Adipocyte (in vitro differentiated cells): Measurements from ENCODE around the gene ZBTB14.

Experiments used
- DNase-seq: peaks from one replicate; pipeline ENCODE4 v3.0.0-alpha.2; 2015; ENCODE audit warnings: low read depth
- H3K27me3 ChIP-seq: replicated peaks from 2 replicates; pipeline ENCODE4 v1.7.0; 2013; ENCODE audit warnings: mild to moderate bottlenecking, low read length, moderate library complexity; ENCODE audit not compliant: control insufficient read depth, insufficient read depth
- H3K36me3 ChIP-seq: 2 replicates; pipeline ENCODE4 v1.7.0; 2013; ENCODE audit warnings: low read length, mild to moderate bottlenecking, moderate library complexity; ENCODE audit not compliant: control insufficient read depth, insufficient read depth, severe bottlenecking
- H3K4me1 ChIP-seq: 2 replicates; pipeline ENCODE4 v1.7.0; 2013; ENCODE audit warnings: mild to moderate bottlenecking, low read length, moderate library complexity; ENCODE audit not compliant: control insufficient read depth, insufficient read depth
- H3K4me3 ChIP-seq: 2 replicates; pipeline ENCODE4 v1.7.0; 2013; ENCODE audit warnings: mild to moderate bottlenecking, low read length, moderate library complexity
- H3K9ac ChIP-seq: 2 replicates; pipeline ENCODE4 v1.7.0; 2013; ENCODE audit warnings: mild to moderate bottlenecking, low read length, moderate library complexity
- H3K9me3 ChIP-seq: 2 replicates; pipeline ENCODE4 v1.7.0; 2013; ENCODE audit warnings: mild to moderate bottlenecking, low read length, moderate library complexity; ENCODE audit not compliant: control insufficient read depth

ZBTB14 gene, protein sequence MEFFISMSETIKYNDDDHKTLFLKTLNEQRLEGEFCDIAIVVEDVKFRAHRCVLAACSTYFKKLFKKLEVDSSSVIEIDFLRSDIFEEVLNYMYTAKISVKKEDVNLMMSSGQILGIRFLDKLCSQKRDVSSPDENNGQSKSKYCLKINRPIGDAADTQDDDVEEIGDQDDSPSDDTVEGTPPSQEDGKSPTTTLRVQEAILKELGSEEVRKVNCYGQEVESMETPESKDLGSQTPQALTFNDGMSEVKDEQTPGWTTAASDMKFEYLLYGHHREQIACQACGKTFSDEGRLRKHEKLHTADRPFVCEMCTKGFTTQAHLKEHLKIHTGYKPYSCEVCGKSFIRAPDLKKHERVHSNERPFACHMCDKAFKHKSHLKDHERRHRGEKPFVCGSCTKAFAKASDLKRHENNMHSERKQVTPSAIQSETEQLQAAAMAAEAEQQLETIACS

DNA sequence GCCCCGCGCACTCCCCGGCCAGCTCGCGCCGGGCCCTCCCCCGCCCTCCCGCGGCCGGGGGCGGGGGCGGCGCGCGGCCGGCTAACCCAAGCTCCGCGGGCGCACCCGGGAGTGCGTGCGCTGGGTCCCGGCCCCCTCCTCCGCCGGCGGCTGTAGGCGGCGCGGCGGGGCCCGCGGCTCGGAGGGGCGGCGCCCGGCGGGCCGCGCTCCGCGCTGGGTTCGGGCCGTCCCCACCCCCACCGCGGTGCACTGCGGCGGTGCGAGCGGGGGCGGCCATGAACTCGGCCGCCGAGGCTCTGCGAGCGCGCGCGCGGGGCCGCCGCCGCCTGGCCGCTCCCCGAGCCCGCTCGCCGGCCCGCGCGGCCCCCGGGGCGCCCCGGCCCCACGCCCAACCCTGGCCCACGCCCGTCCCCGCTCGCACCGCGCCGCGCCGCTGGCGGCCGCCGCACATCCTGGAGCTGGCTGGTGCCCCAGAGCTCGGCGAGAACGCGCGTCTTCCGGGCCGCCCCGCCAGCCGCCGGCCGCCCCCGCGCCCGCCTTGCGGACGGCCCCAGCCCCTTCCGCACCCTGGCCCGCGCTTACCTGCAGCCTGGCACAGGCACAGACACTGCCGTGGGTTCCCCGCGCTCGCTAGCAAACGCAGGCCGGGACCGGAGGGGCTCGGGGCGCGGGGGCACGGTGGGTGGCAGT is at the start of gene ZBTB14:
Gene ZBTB14, minus strand, starts transcription at position 496 of the 690 bp plus-strand sequence. CDS start 2,480 bp downstream, outside the sequence.
- Histone ChIP-seq H3K27me3 (no peaks in the 10 kb centered on the region), H3K4me1 (peaks cover 10% of the 10 kb centered on the region), H3K4me3 (peak within 1 kb of the TSS; percentile 95), H3K9me3 (no peaks in the 10 kb centered on the region), H3K9ac (peak within 1 kb of the TSS; percentile 96), H3K36me3 (peaks cover 16% of the 10 kb centered on the region)
- DNase-seq = peak; percentile 88

DNA sequence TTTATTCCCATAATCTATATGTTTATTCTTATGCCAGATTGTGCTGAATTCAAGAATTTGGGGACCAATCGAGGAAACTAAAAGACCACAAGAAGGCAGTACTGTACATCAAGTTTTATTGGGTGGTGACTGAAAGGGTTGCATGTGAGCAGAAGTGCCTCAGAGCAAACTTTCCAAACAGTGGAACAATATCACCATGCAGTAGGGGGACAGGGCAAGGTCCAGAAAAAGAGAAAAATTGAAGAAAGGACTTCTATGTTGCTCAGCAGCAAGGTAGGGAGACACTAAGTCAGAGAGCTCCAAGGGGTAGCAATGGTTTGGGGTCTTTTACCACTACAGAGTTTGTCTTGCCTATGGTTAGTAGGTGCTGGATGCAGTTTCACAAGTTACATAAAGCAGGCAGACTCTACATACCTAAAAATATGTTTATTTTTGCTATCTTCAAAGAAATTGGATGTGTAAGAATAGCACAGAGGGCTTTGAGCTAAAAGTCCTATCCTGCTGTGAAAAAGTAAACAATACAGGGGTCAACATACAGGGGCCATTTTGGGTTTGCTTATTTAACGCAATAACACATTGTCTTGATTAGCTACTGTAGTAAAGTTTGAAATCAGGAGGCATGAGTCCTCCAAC is 43.8 kb upstream of the ZBTB14 start:
- no peak overlapping the region for H3K4me3 ChIP-seq
- H3K27me3 ChIP-seq = no peaks in the 10 kb centered on the region
- no peaks in the 10 kb centered on the region for H3K4me1 ChIP-seq
- no peak for DNase-seq
- no peaks in the 10 kb centered on the region for H3K9me3 ChIP-seq
- H3K9ac ChIP-seq = no peak overlapping the region
- H3K36me3 ChIP-seq = no peaks in the 10 kb centered on the region

DNA sequence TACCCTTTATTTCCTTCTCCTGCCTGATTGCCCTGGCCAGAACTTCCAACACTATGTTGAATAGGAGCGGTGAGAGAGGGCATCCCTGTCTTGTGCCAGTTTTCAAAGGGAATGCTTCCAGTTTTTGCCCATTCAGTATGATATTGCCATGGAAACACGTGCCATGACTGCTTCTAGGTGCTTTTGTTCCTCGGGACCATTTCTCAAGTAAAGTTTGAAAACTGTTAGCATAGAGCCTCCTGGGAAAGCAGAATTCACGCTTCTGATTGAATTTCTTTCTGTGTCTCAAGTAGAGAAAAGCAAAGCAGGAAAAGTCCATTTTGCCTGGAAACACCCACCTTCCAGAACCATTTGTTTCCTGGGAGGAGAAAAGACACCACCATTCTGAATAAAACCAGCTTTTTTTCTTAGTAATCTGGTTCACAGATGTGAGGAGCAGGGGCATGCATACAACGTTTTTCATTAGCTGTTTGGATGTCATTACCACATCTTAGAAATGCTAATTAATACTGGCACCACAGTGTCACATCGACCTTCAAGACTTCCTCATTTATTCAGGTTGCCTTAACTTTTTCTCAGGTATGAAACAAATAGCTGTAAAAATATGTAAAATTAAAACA is 39.0 kb upstream of the ZBTB14 start:
- no peaks in the 10 kb centered on the region for H3K27me3 ChIP-seq
- no peaks in the 10 kb centered on the region for H3K36me3 ChIP-seq
- H3K9me3 ChIP-seq = no peaks in the 10 kb centered on the region
- no peaks in the 10 kb centered on the region for H3K4me1 ChIP-seq
- H3K9ac ChIP-seq = no peak overlapping the region
- no peak overlapping the region for H3K4me3 ChIP-seq
- no peak for DNase-seq

- H3K4me1 ChIP-seq = peaks cover 9% of the 10 kb centered on the region
- no peak overlapping the region for H3K4me3 ChIP-seq
- no peak for DNase-seq
- H3K9me3 ChIP-seq = no peaks in the 10 kb centered on the region
- peaks cover 14% of the 10 kb centered on the region for H3K27me3 ChIP-seq
- H3K9ac ChIP-seq = no peak overlapping the region
- H3K36me3 ChIP-seq = no peaks in the 10 kb centered on the region
These were observed 22.7 kb upstream of the ZBTB14 start for GRCh38 chr18:5318061-5318700.

DNA sequence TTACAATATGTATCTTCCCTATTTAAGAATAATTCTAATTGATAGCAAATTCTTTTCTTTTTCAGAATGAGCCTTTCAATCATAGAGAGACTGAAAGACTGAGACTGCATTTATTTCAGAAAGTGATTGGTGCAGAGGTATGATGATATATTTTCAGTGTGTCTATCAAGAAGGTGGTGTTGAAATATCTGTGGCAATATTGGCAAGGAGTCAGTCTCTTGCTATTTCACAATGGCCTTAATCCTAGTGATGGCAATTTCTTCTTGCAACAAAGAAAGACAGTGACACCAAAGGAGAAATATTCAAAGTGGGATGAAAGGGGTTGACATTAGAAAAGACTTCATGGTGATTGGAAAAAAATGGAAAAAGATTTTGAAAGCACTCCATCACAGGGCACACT is 21.7 kb upstream of the ZBTB14 start:
- Histone ChIP-seq H3K9ac (no peak overlapping the region), H3K36me3 (no peaks in the 10 kb centered on the region), H3K9me3 (no peaks in the 10 kb centered on the region), H3K4me1 (peaks cover 10% of the 10 kb centered on the region), H3K4me3 (no peak overlapping the region), H3K27me3 (peaks cover 10% of the 10 kb centered on the region)
- DNase-seq = peak; percentile 50

DNA sequence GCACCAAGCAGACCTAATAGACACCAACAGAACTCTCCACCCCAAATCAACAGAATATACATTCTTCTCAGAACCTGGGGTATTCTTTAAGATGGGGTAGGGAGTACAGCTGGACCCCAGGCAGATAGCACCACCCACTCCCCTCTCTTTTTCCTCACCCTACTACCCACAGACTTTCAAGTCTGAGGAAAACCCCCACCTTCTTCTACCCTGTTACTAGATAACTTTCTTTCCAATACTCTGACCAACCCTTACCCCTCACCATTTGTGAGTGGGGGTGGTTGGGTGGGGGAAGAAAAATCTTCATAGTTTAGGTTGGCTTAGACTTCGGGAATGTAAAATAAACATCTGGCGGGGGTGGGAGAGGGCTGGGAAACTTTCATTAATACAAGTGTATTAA is 20.3 kb upstream of the ZBTB14 start:
- no peaks in the 10 kb centered on the region for H3K9me3 ChIP-seq
- peaks cover 10% of the 10 kb centered on the region for H3K27me3 ChIP-seq
- H3K4me3 ChIP-seq = no peak overlapping the region
- peaks cover 24% of the 10 kb centered on the region for H3K4me1 ChIP-seq
- no peaks in the 10 kb centered on the region for H3K36me3 ChIP-seq
- no peak for DNase-seq
- H3K9ac ChIP-seq = no peak overlapping the region

DNA sequence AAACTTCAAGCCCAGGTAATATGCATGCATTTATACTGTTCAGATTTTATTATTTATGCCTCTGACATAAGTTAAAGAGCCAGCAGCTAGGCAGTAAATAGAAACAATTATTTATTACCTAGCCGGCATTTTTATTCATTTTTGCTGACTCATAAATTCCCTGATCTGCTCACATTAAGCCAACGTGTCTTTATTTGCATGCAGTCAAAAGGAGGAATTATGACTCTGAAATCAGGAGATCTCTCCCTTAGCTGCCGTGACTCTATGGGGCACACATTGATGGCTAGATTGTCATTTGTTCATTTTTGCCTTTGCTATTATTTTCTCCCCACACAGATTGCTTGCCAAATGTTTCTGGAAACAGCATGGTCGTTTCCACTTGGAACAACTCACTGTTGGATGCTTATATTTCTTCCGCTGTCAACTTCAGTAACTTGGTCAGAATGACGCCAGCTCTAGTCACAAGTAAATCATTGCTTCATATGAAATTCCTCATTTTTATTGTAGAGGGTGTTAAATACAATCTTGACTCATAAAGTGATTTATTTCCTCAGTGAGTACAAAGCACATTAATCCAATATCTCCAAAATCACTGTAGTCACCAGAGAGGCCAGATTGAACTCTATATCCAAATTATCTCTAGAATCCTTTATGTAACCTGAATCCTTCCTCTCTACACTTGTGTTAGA is 15.9 kb upstream of the ZBTB14 start:
- DNase-seq = no peak
- H3K9ac ChIP-seq = no peak overlapping the region
- peaks cover 22% of the 10 kb centered on the region for H3K4me1 ChIP-seq
- peak overlapping the region; percentile 35 for H3K4me3 ChIP-seq
- H3K9me3 ChIP-seq = no peaks in the 10 kb centered on the region
- no peaks in the 10 kb centered on the region for H3K27me3 ChIP-seq
- H3K36me3 ChIP-seq = no peaks in the 10 kb centered on the region

DNA sequence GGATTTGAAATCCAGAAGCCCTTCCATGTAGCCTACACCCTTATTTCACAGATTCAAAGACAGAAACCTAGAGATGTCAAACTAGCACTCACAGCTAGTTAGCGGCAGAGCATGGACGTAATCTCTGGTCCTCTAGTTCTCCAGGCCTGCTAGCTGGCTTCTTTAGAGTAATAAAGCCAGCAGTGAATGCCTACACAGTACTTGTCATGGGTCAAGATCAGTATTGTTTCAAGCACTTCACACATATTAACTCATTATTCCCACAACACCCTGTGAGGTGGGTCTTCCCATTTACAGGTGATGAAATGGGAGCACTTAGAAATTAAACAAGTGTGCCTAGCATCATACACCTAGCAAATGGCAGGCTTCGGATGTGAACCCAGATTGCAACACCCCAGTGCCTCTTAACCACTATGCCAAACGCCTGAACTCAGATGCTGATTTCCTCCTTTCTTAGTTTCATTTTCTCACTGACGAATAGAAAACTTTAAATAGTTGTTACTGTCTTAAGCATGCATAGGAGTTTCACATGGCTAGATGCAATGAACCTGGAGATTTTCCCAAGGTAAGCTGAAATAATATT is 14.5 kb upstream of the ZBTB14 start:
- no peaks in the 10 kb centered on the region for H3K27me3 ChIP-seq
- H3K9me3 ChIP-seq = no peaks in the 10 kb centered on the region
- no peaks in the 10 kb centered on the region for H3K36me3 ChIP-seq
- peaks cover 22% of the 10 kb centered on the region for H3K4me1 ChIP-seq
- H3K4me3 ChIP-seq = peak overlapping the region; percentile 63
- H3K9ac ChIP-seq = no peak overlapping the region
- DNase-seq = no peak

GRCh38 chr18:5305835-5306234 is 10.3 kb upstream of the ZBTB14 start:
- Histone ChIP-seq H3K9me3 (no peaks in the 10 kb centered on the region), H3K9ac (no peak overlapping the region), H3K4me3 (no peak overlapping the region), H3K36me3 (no peaks in the 10 kb centered on the region), H3K4me1 (peaks cover 7% of the 10 kb centered on the region), H3K27me3 (no peaks in the 10 kb centered on the region)
- no peak for DNase-seq

DNA sequence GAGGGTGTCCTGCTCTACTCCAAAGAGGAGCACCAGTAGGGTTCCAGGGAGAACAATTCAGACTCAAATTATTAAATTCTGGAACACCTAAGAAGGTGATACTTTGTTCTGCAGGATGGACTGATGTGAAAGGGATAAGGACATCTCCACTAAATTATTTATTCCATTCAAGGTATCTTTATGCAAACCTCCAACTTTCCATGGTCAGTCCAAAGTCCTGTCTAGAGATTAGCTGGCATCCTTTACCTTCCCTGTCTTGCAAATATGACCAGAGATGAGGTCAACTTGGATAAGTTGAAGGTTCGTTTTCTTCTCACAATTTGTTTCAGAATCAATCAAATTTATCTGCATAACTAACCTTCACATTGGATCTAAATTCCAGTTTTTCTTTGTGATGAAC is 8.7 kb upstream of the ZBTB14 start:
- H3K4me1 ChIP-seq = no peaks in the 10 kb centered on the region
- H3K9me3 ChIP-seq = no peaks in the 10 kb centered on the region
- no peak overlapping the region for H3K9ac ChIP-seq

More for the DNA sequence above, 8.7 kb upstream of the ZBTB14 start:
- H3K27me3 ChIP-seq = no peaks in the 10 kb centered on the region
- no peak for DNase-seq
- no peaks in the 10 kb centered on the region for H3K36me3 ChIP-seq
- H3K4me3 ChIP-seq = no peak overlapping the region
